Measurements from ENCODE around the gene TEX2.
"Not testable (repeated sequence)": the region's sequence is repeated elsewhere in the genome, so short reads cannot be mapped to it uniquely, and the experiment has no call there.

TEX2 gene

GRCh38 chr17:64125937-64126336 is 137.1 kb downstream of the TEX2 start:
- no peak overlapping the region for H3K27ac ChIP-seq (replicated peaks; ENCODE audit: low read length)
- H3K4ac ChIP-seq (ENCODE audit: low read length): no peak overlapping the region
- H3K4me3 ChIP-seq (ENCODE audit: low read length in 2 of 2): no peak overlapping the region
- H2AFZ ChIP-seq (ENCODE audit: low read length): no peak overlapping the region
- no peak for DNase-seq (ENCODE audit: low spot score)
- no peaks in the 10 kb centered on the region for H3K36me3 ChIP-seq (replicated peaks in 1 of 2; ENCODE audit: control insufficient read depth in 2 of 2, insufficient read depth in 2 of 2, low read length in 2 of 2)
- H2AK5ac ChIP-seq (ENCODE audit: low read depth, low read length): no peak overlapping the region
- no peak overlapping the region for H3K23ac ChIP-seq (ENCODE audit: low read depth, low read length, poor library complexity)
- H2BK12ac ChIP-seq (ENCODE audit: low read length): no peak overlapping the region
- no peak overlapping the region for H3K4me2 ChIP-seq (ENCODE audit: insufficient read depth, low read length, poor library complexity, severe bottlenecking)
- H4K8ac ChIP-seq (ENCODE audit: low read depth, low read length): no peak overlapping the region
- H3K9ac ChIP-seq (ENCODE audit: low read depth, low read length, poor library complexity): no peak overlapping the region
- peaks cover 0 to 2% of the 10 kb centered on the region in 2 donors for H3K9me3 ChIP-seq (replicated peaks in 1 of 2; ENCODE audit: control insufficient read depth in 2 of 2, insufficient read depth in 1 of 2, low read depth in 1 of 2, low read length in 2 of 2)
- peaks cover 0 to 10% (median 4%) of the 10 kb centered on the region in 3 experiments for H3K27me3 ChIP-seq (ENCODE audit: control insufficient read depth in 3 of 3, insufficient read depth in 3 of 3, low read depth in 1 of 3, low read length in 3 of 3)
- no peak overlapping the region for H3K18ac ChIP-seq (ENCODE audit: low read length)
- no CpG with 5 or more reads among the region's 3 CpGs for WGBS, 2 donors (ENCODE audit: extremely low coverage in 2 of 2, insufficient read length in 2 of 2, insufficient replicate concordance in 1 of 2)
- no peaks in the 10 kb centered on the region for H3K79me1 ChIP-seq (ENCODE audit: low read depth, low read length)
- no peak overlapping the region for H4K91ac ChIP-seq (ENCODE audit: low read depth, low read length, poor library complexity)
- H2BK5ac ChIP-seq (ENCODE audit: low read length): no peak overlapping the region
- H2BK120ac ChIP-seq (ENCODE audit: low read depth, low read length): no peak overlapping the region
- no peak overlapping the region for H3K14ac ChIP-seq (ENCODE audit: low read length)
- H2BK15ac ChIP-seq (ENCODE audit: low read length): no peak overlapping the region
- H3K4me1 ChIP-seq (ENCODE audit: control insufficient read depth in 2 of 2, insufficient read depth in 1 of 2, low read depth in 1 of 2, low read length in 2 of 2): peaks cover 4 to 6% of the 10 kb centered on the region in 2 donors

- no peak overlapping the region for H2AFZ ChIP-seq (ENCODE audit: low read length)
- H3K9me3 ChIP-seq (replicated peaks in 1 of 2; ENCODE audit: control insufficient read depth in 2 of 2, insufficient read depth in 1 of 2, low read depth in 1 of 2, low read length in 2 of 2): no peaks in the 10 kb centered on the region
- H4K8ac ChIP-seq (ENCODE audit: low read depth, low read length): no peak overlapping the region
- peaks cover 2 to 9% of the 10 kb centered on the region in 2 donors for H3K4me1 ChIP-seq (ENCODE audit: control insufficient read depth in 2 of 2, insufficient read depth in 1 of 2, low read depth in 1 of 2, low read length in 2 of 2)
- DNase-seq (ENCODE audit: low spot score): no peak
- no peaks in the 10 kb centered on the region for H3K36me3 ChIP-seq (replicated peaks in 1 of 2; ENCODE audit: control insufficient read depth in 2 of 2, insufficient read depth in 2 of 2, low read length in 2 of 2)
- H3K79me1 ChIP-seq (ENCODE audit: low read depth, low read length): no peaks in the 10 kb centered on the region
- no peak overlapping the region for H3K14ac ChIP-seq (ENCODE audit: low read length)
- no peak overlapping the region for H2BK12ac ChIP-seq (ENCODE audit: low read length)
- H2BK15ac ChIP-seq (ENCODE audit: low read length): no peak overlapping the region
- H3K4ac ChIP-seq (ENCODE audit: low read length): no peak overlapping the region
- H3K9ac ChIP-seq (ENCODE audit: low read depth, low read length, poor library complexity): no peak overlapping the region
- no peak overlapping the region for H2BK120ac ChIP-seq (ENCODE audit: low read depth, low read length)
- H3K23ac ChIP-seq (ENCODE audit: low read depth, low read length, poor library complexity): no peak overlapping the region
- WGBS, 2 donors (ENCODE audit: extremely low coverage in 2 of 2, insufficient read length in 2 of 2, insufficient replicate concordance in 1 of 2): no CpG with 5 or more reads among the region's 3 CpGs
- no peak overlapping the region for H3K4me3 ChIP-seq (ENCODE audit: low read length in 2 of 2)
- H3K27me3 ChIP-seq (ENCODE audit: control insufficient read depth in 3 of 3, insufficient read depth in 3 of 3, low read depth in 1 of 3, low read length in 3 of 3): peaks cover 0 to 6% (median 0%) of the 10 kb centered on the region in 3 experiments
- no peak overlapping the region for H4K91ac ChIP-seq (ENCODE audit: low read depth, low read length, poor library complexity)
- no peak overlapping the region for H3K18ac ChIP-seq (ENCODE audit: low read length)
- no peak overlapping the region for H2BK5ac ChIP-seq (ENCODE audit: low read length)
- H3K27ac ChIP-seq (replicated peaks; ENCODE audit: low read length): no peak overlapping the region
- H3K4me2 ChIP-seq (ENCODE audit: insufficient read depth, low read length, poor library complexity, severe bottlenecking): no peak overlapping the region
- no peak overlapping the region for H2AK5ac ChIP-seq (ENCODE audit: low read depth, low read length)
Observed at GRCh38 chr17:64124609-64125008, 138.5 kb downstream of the TEX2 start.

GRCh38 chr17:64123114-64123513 is 139.9 kb downstream of the TEX2 start:
- H3K9ac ChIP-seq (ENCODE audit: low read depth, low read length, poor library complexity): no peak overlapping the region
- no peak overlapping the region for H2AFZ ChIP-seq (ENCODE audit: low read length)
- no peak overlapping the region for H3K4me2 ChIP-seq (ENCODE audit: insufficient read depth, low read length, poor library complexity, severe bottlenecking)
- no peak overlapping the region for H3K4me3 ChIP-seq (ENCODE audit: low read length in 2 of 2)
- no peaks in the 10 kb centered on the region for H3K27me3 ChIP-seq (ENCODE audit: control insufficient read depth in 3 of 3, insufficient read depth in 3 of 3, low read depth in 1 of 3, low read length in 3 of 3)
- H2BK120ac ChIP-seq (ENCODE audit: low read depth, low read length): no peak overlapping the region
- H4K91ac ChIP-seq (ENCODE audit: low read depth, low read length, poor library complexity): no peak overlapping the region
- no peak overlapping the region for H4K8ac ChIP-seq (ENCODE audit: low read depth, low read length)
- peaks cover 0 to 3% of the 10 kb centered on the region in 2 donors for H3K4me1 ChIP-seq (ENCODE audit: control insufficient read depth in 2 of 2, insufficient read depth in 1 of 2, low read depth in 1 of 2, low read length in 2 of 2)
- no peaks in the 10 kb centered on the region for H3K36me3 ChIP-seq (replicated peaks in 1 of 2; ENCODE audit: control insufficient read depth in 2 of 2, insufficient read depth in 2 of 2, low read length in 2 of 2)
- no peak overlapping the region for H3K14ac ChIP-seq (ENCODE audit: low read length)
- no peak overlapping the region for H2AK5ac ChIP-seq (ENCODE audit: low read depth, low read length)
- no peak overlapping the region for H3K23ac ChIP-seq (ENCODE audit: low read depth, low read length, poor library complexity)
- no CpG with 5 or more reads among the region's 4 CpGs for WGBS, 2 donors (ENCODE audit: extremely low coverage in 2 of 2, insufficient read length in 2 of 2, insufficient replicate concordance in 1 of 2)
- no peaks in the 10 kb centered on the region for H3K79me1 ChIP-seq (ENCODE audit: low read depth, low read length)
- no peaks in the 10 kb centered on the region for H3K9me3 ChIP-seq (replicated peaks in 1 of 2; ENCODE audit: control insufficient read depth in 2 of 2, insufficient read depth in 1 of 2, low read depth in 1 of 2, low read length in 2 of 2)
- H3K18ac ChIP-seq (ENCODE audit: low read length): no peak overlapping the region
- no peak overlapping the region for H3K4ac ChIP-seq (ENCODE audit: low read length)
- no peak overlapping the region for H2BK5ac ChIP-seq (ENCODE audit: low read length)
- no peak for DNase-seq (ENCODE audit: low spot score)
- no peak overlapping the region for H2BK15ac ChIP-seq (ENCODE audit: low read length)
- H2BK12ac ChIP-seq (ENCODE audit: low read length): no peak overlapping the region
- H3K27ac ChIP-seq (replicated peaks; ENCODE audit: low read length): no peak overlapping the region

- not testable (repeated sequence) for H3K79me1 ChIP-seq (ENCODE audit: low read depth, low read length); DNase-seq (ENCODE audit: low spot score); H3K4me3 ChIP-seq (ENCODE audit: low read length in 2 of 2); H2AK5ac ChIP-seq (ENCODE audit: low read depth, low read length); H3K4me2 ChIP-seq (ENCODE audit: insufficient read depth, low read length, poor library complexity, severe bottlenecking); H2BK15ac ChIP-seq (ENCODE audit: low read length); H3K27ac ChIP-seq (replicated peaks; ENCODE audit: low read length); H2BK5ac ChIP-seq (ENCODE audit: low read length); H4K91ac ChIP-seq (ENCODE audit: low read depth, low read length, poor library complexity); H4K8ac ChIP-seq (ENCODE audit: low read depth, low read length); H3K4me1 ChIP-seq (ENCODE audit: control insufficient read depth in 2 of 2, insufficient read depth in 1 of 2, low read depth in 1 of 2, low read length in 2 of 2); H3K27me3 ChIP-seq (ENCODE audit: control insufficient read depth in 3 of 3, insufficient read depth in 3 of 3, low read depth in 1 of 3, low read length in 3 of 3); H3K18ac ChIP-seq (ENCODE audit: low read length); H3K23ac ChIP-seq (ENCODE audit: low read depth, low read length, poor library complexity); H3K9ac ChIP-seq (ENCODE audit: low read depth, low read length, poor library complexity); H3K36me3 ChIP-seq (replicated peaks in 1 of 2; ENCODE audit: control insufficient read depth in 2 of 2, insufficient read depth in 2 of 2, low read length in 2 of 2); H3K4ac ChIP-seq (ENCODE audit: low read length); H2AFZ ChIP-seq (ENCODE audit: low read length); H3K9me3 ChIP-seq (replicated peaks in 1 of 2; ENCODE audit: control insufficient read depth in 2 of 2, insufficient read depth in 1 of 2, low read depth in 1 of 2, low read length in 2 of 2); H3K14ac ChIP-seq (ENCODE audit: low read length); H2BK12ac ChIP-seq (ENCODE audit: low read length); H2BK120ac ChIP-seq (ENCODE audit: low read depth, low read length)
- no CpG with 5 or more reads among the region's 13 CpGs for WGBS, 2 donors (ENCODE audit: extremely low coverage in 2 of 2, insufficient read length in 2 of 2, insufficient replicate concordance in 1 of 2)
Observed at GRCh38 chr17:64120972-64121786, 141.9 kb downstream of the TEX2 start.

Measured in neuronal stem cell (in vitro differentiated cells).